ENCODE measurements around the gene HS6ST1. TPM values are rescaled to one million over a fixed set of nuclear protein-coding genes. Genes with fewer than 3 reads are reported as not detected.

The HS6ST1 gene
- total and polyA plus RNA-seq, 2 of the 4 experiments (the other 2 are of a cell fraction) = 29.9 to 36.9 TPM

GRCh38 chr2:128348701-128349100 is 30.0 kb upstream of the HS6ST1 start:
- peak overlapping the region; percentile 31; the same call in 1 of the 2 replicates for H3K14ac ChIP-seq (replicated peaks; ENCODE audit: low read depth, low read length)
- H3K18ac ChIP-seq (ENCODE audit: low read depth, low read length) = peak overlapping the region; percentile 1
- H3K79me1 ChIP-seq (ENCODE audit: low read depth in 1 of 2, low read length in 2 of 2) = no peaks in the 10 kb centered on the region
- TF ChIP-seq MAZ (IDR thresholded peaks at IDR 0.05; ENCODE audit: borderline replicate concordance, low read depth, low read length) (no peak), MAFK (IDR thresholded peaks at IDR 0.05; ENCODE audit: low read depth, low read length) (no peak), FOS (IDR thresholded peaks at IDR 0.05; ENCODE audit: low read depth, low read length) (no peak), CTCF (conservative IDR thresholded peaks at IDR 0.05; ENCODE audit: low read depth, low read length) (no peak), CEBPB (IDR thresholded peaks at IDR 0.05; ENCODE audit: low read depth, low read length) (no peak), RCOR1 (IDR thresholded peaks at IDR 0.05; ENCODE audit: insufficient replicate concordance, low read length) (no peak), ELK1 (IDR thresholded peaks at IDR 0.05; ENCODE audit: borderline replicate concordance, low read depth, low read length) (no peak), USF2 (IDR thresholded peaks at IDR 0.05; ENCODE audit: low read depth, low read length) (no peak), RAD21 (IDR thresholded peaks at IDR 0.05; ENCODE audit: low read length) (no peak), SMC3 (IDR thresholded peaks at IDR 0.05; ENCODE audit: low read depth, low read length) (no peak), MXI1 (IDR thresholded peaks at IDR 0.05; ENCODE audit: borderline replicate concordance, low read depth, low read length) (no peak), CHD1 (IDR thresholded peaks at IDR 0.05; ENCODE audit: low read depth, low read length) (no peak), NFE2L2 (IDR thresholded peaks at IDR 0.05; ENCODE audit: low read depth, low read length) (no peak), BHLHE40 (IDR thresholded peaks at IDR 0.05; ENCODE audit: low read depth, low read length) (no peak), RFX5 (IDR thresholded peaks at IDR 0.05; ENCODE audit: low read depth, low read length) (no peak), POLR2A (IDR thresholded peaks at IDR 0.05; ENCODE audit: low read depth, low read length) (no peak)
- no peak overlapping the region for H2BK5ac ChIP-seq (ENCODE audit: low read depth, low read length, poor library complexity, severe bottlenecking)
- ATAC-seq (ENCODE audit: low read depth) = no peak; the same call in 1 of the 2 replicates
- H4K91ac ChIP-seq (ENCODE audit: insufficient read depth, low read depth, low read length) = peak overlapping the region; percentile 78; the same call in 1 of the 2 replicates
- H3K4ac ChIP-seq (ENCODE audit: low read depth, low read length) = peak overlapping the region; percentile 36
- 14% methylated on average over 1 of the region's 5 CpGs; no CpG with 5 or more reads in 1 of the 2 experiments for WGBS, 2 experiments (ENCODE audit: extremely low coverage in 2 of 2, insufficient read length in 1 of 2)
- H3K23ac ChIP-seq (ENCODE audit: low read depth, low read length) = 0 out of 2 replicates have a peak overlapping the region, but pooled peaks have one; percentile 4
- peak overlapping the region; percentile 53 to 56; a peak in 2 of 4 replicates for H4K8ac ChIP-seq (ENCODE audit: low read depth in 2 of 2, low read length in 2 of 2)
- peak overlapping the region; percentile 1; the same call in 1 of the 2 replicates for H3K27ac ChIP-seq (ENCODE audit: insufficient read depth, low read length)
- peak overlapping the region; percentile 25; the same call in 1 of the 3 replicates for H2BK15ac ChIP-seq (ENCODE audit: low read depth, low read length)
- no peak overlapping the region for H3K4me3 ChIP-seq (ENCODE audit: insufficient read depth, low read depth, low read length)
- H4K5ac ChIP-seq (ENCODE audit: low read depth, low read length) = no peak overlapping the region
- no TSS peak for BruUV-seq (replicated peaks)
- H3K4me2 ChIP-seq (ENCODE audit: low read depth, low read length) = no peak overlapping the region; the same call in 1 of the 2 replicates
- H3K4me1 ChIP-seq (ENCODE audit: control insufficient read depth, insufficient read depth, low read length) = peaks cover 10% of the 10 kb centered on the region
- H3K9ac ChIP-seq (ENCODE audit: low read depth, low read length) = no peak overlapping the region
- no peak overlapping the region; the same call in 1 of the 2 replicates for H2AK5ac ChIP-seq (ENCODE audit: low read depth, low read length)
- dilution Hi-C loops (cut with HindIII; ENCODE audit: low sequenced_read_pairs, unreplicated experiment) (no loop called here), in situ Hi-C loops (cut with MboI; ENCODE audit: low sequenced_read_pairs) (no loop called here), intact Hi-C loops (cut with micrococcal nuclease) (no loop called here)
- H2BK20ac ChIP-seq (ENCODE audit: low read depth, low read length) = 0 out of 2 replicates have a peak overlapping the region, but pooled peaks have one; percentile 2
- ChIA-PET CTCF (no interaction called here), POLR2A (ENCODE audit: unreplicated experiment) (no interaction called here)
- H2AFZ ChIP-seq (replicated peaks; ENCODE audit: low read length, poor library complexity) = peak overlapping the region; percentile 92
- no peaks in the 10 kb centered on the region for H3K36me3 ChIP-seq (ENCODE audit: control insufficient read depth, insufficient read depth, low read length)
- H4K20me1 ChIP-seq (ENCODE audit: insufficient read depth, low read length) = no peaks in the 10 kb centered on the region
- no peaks in the 10 kb centered on the region for H3K27me3 ChIP-seq (ENCODE audit: control insufficient read depth, insufficient read depth, low read length)
- H2AK9ac ChIP-seq (replicated peaks; ENCODE audit: low read depth, low read length, poor library complexity) = no peak overlapping the region
- no peak overlapping the region for H3K56ac ChIP-seq (ENCODE audit: extremely low read depth, insufficient read depth, low read length)
- peak overlapping the region; percentile 26; the same call in 1 of the 2 replicates for H2BK120ac ChIP-seq (ENCODE audit: low read depth, low read length)
- H3K9me3 ChIP-seq (ENCODE audit: control insufficient read depth, insufficient read depth, low read length) = peaks cover 3% of the 10 kb centered on the region; the same call in 1 of the 2 replicates
- no peak for DNase-seq
- peaks cover 7% of the 10 kb centered on the region; the same call in 1 of the 2 replicates for H3K9me1 ChIP-seq (ENCODE audit: insufficient read depth, low read length)

All from IMR-90 (cell line).